NB4 (cell line): ENCODE data around the gene COASY.

Experiments
- CTCF ChIP-seq: IDR thresholded peaks from one replicate; pipeline ENCODE4 v1.5.1; 2012; ENCODE audit warnings: low read depth, low read length
- MYC ChIP-seq: IDR thresholded peaks from 2 replicates; pipeline ENCODE4 v1.6.1; 2011; ENCODE audit warnings: low read depth, low read length
- POLR2A ChIP-seq: IDR thresholded peaks from 2 replicates; pipeline ENCODE4 v1.6.1; 2011; ENCODE audit warnings: mild to moderate bottlenecking; ENCODE audit not compliant: insufficient read length; ENCODE audit errors: extremely low read depth
- TF ChIP-seq, protein P1 (sequence below): IDR thresholded peaks from 2 replicates; pipeline ENCODE4 v1.6.1; 2011; ENCODE audit warnings: low read depth, low read length

GRCh38 chr17:42548070-42548837 is 13.7 kb upstream of the COASY start:
- no peak for TF ChIP-seq CTCF
- no peak for TF ChIP-seq MYC
- TF ChIP-seq, protein P1, sequence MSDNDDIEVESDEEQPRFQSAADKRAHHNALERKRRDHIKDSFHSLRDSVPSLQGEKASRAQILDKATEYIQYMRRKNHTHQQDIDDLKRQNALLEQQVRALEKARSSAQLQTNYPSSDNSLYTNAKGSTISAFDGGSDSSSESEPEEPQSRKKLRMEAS: no peak
- TF ChIP-seq POLR2A: no peak
